Small intestine (tissue), 7 donors: ENCODE data around the gene LILRA5. TPM values are rescaled to one million over a fixed set of nuclear protein-coding genes. Genes with fewer than 3 reads are reported as not detected.
"Not testable (repeated sequence)": the region's sequence is repeated elsewhere in the genome, so short reads cannot be mapped to it uniquely, and the experiment has no call there.

Source experiments
- DNase-seq, 2 donors: peaks; one replicate each; pipeline versions ENCODE4 v3.0.0 to v3.0.0-alpha.2; 2013
- FAIRE-seq: peaks from 2 replicates; lab custom pipeline; 2012; peaks lifted over from hg19 to GRCh38; lab: Jason Lieb, UNC
- H3K27ac ChIP-seq, 3 donors: one replicate each; pipeline ENCODE4 v1.5.1; 2013; ENCODE audit warnings: low read length in 2 of 3, mild to moderate bottlenecking in 2 of 3, control low read depth in 1 of 3, inconsistent platforms in 1 of 3, low read depth in 1 of 3, moderate library complexity in 1 of 3
- H3K27me3 ChIP-seq, 3 donors: one replicate each; pipeline ENCODE4 v1.6.1; 2013; ENCODE audit warnings: low read length in 3 of 3, inconsistent platforms in 1 of 3; ENCODE audit not compliant: control insufficient read depth in 3 of 3, insufficient read depth in 3 of 3
- H3K36me3 ChIP-seq, 3 donors: one replicate each; pipeline ENCODE4 v1.6.1; 2013; ENCODE audit warnings: low read length in 3 of 3, inconsistent platforms in 1 of 3, low read depth in 1 of 3, mild to moderate bottlenecking in 1 of 3, moderate library complexity in 1 of 3; ENCODE audit not compliant: control insufficient read depth in 3 of 3, insufficient read depth in 2 of 3
- H3K4me1 ChIP-seq, 3 donors: one replicate each; pipeline ENCODE4 v1.6.1; 2013; ENCODE audit warnings: low read length in 2 of 3, inconsistent platforms in 1 of 3, low read depth in 1 of 3, mild to moderate bottlenecking in 1 of 3, moderate library complexity in 1 of 3; ENCODE audit not compliant: control insufficient read depth in 3 of 3, insufficient read depth in 2 of 3
- H3K4me3 ChIP-seq, 3 donors: one replicate each; pipeline ENCODE4 v1.5.1; 2013; ENCODE audit warnings: low read length in 3 of 3, control low read depth in 1 of 3, inconsistent platforms in 1 of 3, low read depth in 1 of 3, mild to moderate bottlenecking in 1 of 3, moderate library complexity in 1 of 3
- H3K9me3 ChIP-seq, 2 donors: one replicate each; pipeline ENCODE4 v1.6.1; 2013; ENCODE audit warnings: low read depth in 1 of 2, low read length in 1 of 2; ENCODE audit not compliant: control insufficient read depth in 2 of 2, insufficient read depth in 1 of 2
- WGBS, 3 donors: extraction: QIAGEN DNeasy Blood & Tissue Kit; methylation state at CpG; one replicate each; pipeline ENCODE4 v1.1.7; 2013; 5-methylcytosine and 5-hydroxymethylcytosine counted together
- polyA plus RNA-seq, 4 donors: library from polyadenylated mRNA; stranded (reverse) in 3 of 4; unstranded in 1 of 4; fragments of 200-250 nt in 3 of 4; fragments of 120-200 nt in 1 of 4; gene quantifications; one replicate each; pipeline versions ENCODE4 v1.2.1 to v1.2.3, GENCODE V29; 2013
- donor health status: healthy with polysubstance abuse.
- donor health status: control.
- donor health status: control.
- donor health status: Bipolar disorder and iron deficiency.
- donor health status: healthy.

LILRA5 gene
- polyA plus RNA-seq, 4 donors = 1.6 to 8.2 (median 2.2) TPM

DNA sequence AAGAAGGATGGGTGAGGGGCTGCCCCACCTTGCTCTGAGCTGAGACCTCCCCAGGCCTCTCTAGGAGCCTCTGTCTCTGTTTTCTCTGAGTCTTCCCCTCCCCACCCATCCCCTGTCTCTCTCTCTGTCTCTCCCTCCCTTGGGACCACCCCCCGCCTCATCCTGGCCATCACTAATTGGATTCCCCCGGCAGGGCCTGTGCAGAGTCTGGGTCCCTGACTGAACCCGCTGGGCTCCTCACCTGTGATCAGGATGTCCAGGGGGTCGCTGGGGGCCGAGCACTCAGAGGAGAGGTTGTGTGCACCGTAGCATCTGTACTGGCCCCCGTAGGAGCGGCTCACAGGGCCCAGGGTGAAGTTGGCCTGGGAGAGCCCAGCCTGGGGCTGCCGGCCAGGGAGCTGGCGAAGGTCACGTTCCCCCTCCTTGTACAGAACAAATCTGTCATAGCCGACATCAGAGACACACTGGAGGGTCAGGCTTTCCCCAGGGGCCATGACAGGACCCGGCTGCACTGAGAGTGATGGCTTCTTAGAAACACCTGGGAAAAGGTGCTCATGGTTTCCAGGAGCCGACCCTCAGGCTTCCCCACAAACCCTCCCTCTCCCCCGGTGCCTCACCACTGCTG, 34.3 kb downstream of the LILRA5 start:
- WGBS, 3 donors = 72 to 76% (median 72%) methylated on average over 14 to 15 of the region's 15 CpGs
- not testable (repeated sequence) for H3K4me1 ChIP-seq, H3K27ac ChIP-seq, H3K36me3 ChIP-seq, H3K9me3 ChIP-seq, H3K4me3 ChIP-seq, FAIRE-seq, DNase-seq, H3K27me3 ChIP-seq

DNA sequence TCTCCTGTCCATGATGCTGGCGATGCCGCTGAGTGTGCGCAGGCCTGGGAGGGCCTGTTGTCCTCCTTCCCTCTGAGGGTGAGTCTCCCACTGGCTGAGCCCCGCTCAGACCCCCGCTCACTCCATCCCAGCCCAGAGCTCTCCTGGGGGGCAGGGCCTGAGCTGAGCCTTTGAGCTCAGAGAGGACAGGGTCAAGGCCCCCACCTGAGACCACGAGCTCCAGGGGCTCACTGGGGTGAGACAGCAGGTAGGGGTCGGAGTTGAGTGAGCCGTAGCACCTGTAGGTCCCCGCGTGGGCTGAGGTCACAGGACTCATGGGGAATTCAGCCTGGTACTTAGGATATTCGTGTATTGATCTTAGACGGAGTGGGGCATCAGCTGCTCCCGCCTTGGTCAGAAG, 34.9 kb downstream of the LILRA5 start:
- H3K27ac ChIP-seq, H3K9me3 ChIP-seq, H3K36me3 ChIP-seq, FAIRE-seq, H3K4me3 ChIP-seq, DNase-seq, H3K27me3 ChIP-seq, H3K4me1 ChIP-seq: not testable (repeated sequence)
- 68 to 80% (median 78%) methylated on average over 13 of the region's 13 CpGs for WGBS, 3 donors

DNA sequence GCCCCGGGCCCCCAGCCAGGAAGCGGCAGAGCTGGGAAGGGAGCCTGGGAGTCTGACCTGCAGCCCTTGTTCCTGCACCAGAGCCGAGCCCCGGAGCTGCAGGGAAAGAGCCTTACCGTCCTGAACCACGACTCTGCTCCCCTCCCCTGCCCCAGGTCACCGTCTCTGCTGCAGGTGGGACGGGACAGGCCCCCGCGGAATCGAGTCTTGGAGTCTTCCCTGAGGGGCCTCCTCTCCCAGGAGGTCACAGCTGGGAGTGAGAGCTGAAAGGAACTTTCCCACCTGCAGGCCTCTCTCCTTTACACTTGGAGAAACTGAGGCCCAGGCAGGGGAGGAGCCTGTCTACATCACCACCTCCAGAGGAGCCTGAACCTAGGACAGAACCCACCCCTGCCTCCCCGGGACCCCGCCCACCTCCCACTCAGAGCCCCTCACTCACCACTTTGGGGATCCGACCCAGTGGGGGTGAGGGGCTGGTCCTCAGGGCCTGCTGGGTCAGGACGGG, 35.8 kb downstream of the LILRA5 start:
- FAIRE-seq, H3K27me3 ChIP-seq, H3K9me3 ChIP-seq, H3K4me3 ChIP-seq, H3K36me3 ChIP-seq, H3K4me1 ChIP-seq, H3K27ac ChIP-seq, DNase-seq: not testable (repeated sequence)
- 69 to 77% (median 75%) methylated on average over 11 to 14 of the region's 15 CpGs for WGBS, 3 donors

DNA sequence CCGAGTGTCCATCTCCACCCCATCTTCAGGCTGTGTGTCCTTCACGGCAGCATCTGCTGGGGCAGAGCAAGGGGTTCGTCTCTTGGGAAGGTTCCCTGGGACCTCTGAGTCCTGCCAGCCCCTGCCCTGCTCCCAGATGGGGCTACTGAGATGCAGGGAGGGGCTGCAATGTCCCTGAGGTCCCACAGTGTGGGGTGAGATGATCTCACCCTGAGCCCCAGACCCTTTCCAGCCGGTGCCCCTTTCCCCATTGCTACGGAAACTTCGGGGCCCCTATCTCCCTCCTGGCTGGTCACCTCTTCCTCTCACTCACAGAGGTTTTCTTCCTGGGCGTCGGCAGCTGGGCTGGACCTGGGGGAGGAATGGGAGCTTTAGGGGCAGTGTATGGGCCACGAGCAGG, 37.0 kb downstream of the LILRA5 start:
- Histone ChIP-seq H3K36me3 (no peaks in the 10 kb centered on the region), H3K4me1 (no peaks in the 10 kb centered on the region), H3K4me3 (no peak overlapping the region), H3K27ac (no peak overlapping the region), H3K9me3 (no peaks in the 10 kb centered on the region), H3K27me3 (peaks cover 0 to 2% (median 0%) of the 10 kb centered on the region in 3 donors)
- FAIRE-seq (no peak), DNase-seq (no peak)
- WGBS, 3 donors = 54 to 70% (median 54%) methylated on average over 7 to 9 of the region's 9 CpGs

DNA sequence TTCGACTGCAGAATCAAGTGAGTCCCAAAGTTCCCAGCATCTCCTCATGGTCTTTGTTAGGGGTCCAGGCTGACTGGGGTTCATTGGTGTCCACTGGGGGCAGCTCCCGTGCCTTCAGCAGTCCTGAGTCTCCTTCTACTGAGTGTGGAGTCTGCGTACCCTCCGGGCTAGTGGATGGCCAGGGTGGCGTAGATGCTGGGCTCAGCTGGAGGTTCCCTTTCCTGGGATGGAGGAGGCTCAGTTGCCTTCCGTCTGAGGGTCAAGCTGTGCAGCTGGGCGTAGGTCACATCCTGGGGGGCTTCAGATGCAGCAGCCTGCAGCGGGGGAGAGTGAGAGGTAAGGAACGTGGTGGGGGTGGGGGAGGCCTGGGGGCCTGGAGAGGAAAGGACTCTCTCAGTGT, 38.5 kb downstream of the LILRA5 start:
- not testable (repeated sequence) for DNase-seq, H3K27ac ChIP-seq, H3K36me3 ChIP-seq, H3K4me1 ChIP-seq, FAIRE-seq, H3K27me3 ChIP-seq, H3K4me3 ChIP-seq, H3K9me3 ChIP-seq
- 61 to 68% (median 63%) methylated on average over 8 to 9 of the region's 9 CpGs for WGBS, 3 donors

DNA sequence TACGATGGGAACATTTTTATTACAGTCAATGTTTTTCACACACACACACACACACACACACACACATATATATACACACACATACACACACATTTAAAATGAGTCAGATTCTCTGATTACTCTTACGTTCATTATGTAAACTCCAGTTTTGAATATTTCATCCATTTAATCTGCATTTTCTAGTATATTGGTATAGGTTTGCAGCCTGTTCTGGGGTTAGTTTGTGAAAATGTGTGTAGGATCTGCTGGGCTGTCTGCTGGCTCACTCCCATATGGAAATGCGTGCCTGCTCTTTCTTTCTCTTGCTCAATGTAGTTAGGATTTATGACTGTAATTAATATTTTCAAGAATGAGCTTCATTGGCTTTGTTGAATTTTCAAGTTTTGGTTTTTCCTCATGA, 39.1 kb downstream of the LILRA5 start:
- WGBS, 3 donors = 24 to 53% (median 41%) methylated on average over 3 of the region's 3 CpGs
- FAIRE-seq = no peak
- no peak overlapping the region for H3K4me3 ChIP-seq
- no peak for DNase-seq
- no peaks in the 10 kb centered on the region for H3K27me3 ChIP-seq
- no peaks in the 10 kb centered on the region for H3K9me3 ChIP-seq
- H3K4me1 ChIP-seq = no peaks in the 10 kb centered on the region
- no peak overlapping the region for H3K27ac ChIP-seq
- no peaks in the 10 kb centered on the region for H3K36me3 ChIP-seq

DNA sequence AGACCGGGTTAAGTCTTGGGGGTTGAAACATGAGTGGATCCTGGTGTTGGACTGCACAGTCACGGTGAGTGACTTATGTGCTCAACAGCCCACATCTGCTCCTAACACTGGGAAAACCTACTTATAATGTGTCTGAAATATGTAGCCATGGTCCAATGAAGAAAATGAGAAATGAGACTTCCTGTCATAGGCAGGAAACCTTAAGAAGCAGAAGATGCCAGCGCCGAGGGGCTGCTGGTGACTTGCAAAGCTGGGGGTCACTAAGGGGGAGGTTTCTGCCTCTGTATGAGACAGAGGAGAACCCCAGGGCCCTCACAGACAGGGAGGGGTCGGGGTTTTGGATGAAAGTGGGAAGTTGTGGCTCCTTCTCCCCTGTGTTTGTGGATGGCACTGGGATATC, 40.8 kb downstream of the LILRA5 start:
- not testable (repeated sequence) for H3K27ac ChIP-seq, FAIRE-seq, H3K4me3 ChIP-seq, H3K9me3 ChIP-seq, H3K4me1 ChIP-seq, H3K36me3 ChIP-seq, DNase-seq, H3K27me3 ChIP-seq
- 53 to 64% (median 55%) methylated on average over 5 of the region's 5 CpGs for WGBS, 3 donors

DNA sequence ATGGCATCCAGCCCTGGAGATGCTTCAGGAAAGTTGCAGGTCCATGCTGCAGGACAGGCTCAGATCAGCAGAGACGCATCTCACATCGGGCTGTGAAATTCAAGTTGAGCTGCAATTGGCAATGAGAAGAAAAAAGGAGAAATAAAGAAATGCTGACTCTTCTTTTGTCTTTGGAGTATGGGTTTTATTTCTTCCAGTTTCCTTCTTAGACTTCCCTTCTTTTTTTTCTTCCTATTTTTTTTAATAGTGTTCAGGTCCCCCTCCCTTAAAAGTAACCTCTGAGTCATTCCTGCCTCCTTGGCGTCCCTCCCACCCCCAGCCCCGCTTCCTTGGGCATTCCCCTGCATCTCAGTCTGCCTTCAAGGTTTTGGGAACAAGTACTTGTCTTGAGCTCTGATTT, 41.4 kb downstream of the LILRA5 start:
- DNase-seq, H3K27ac ChIP-seq, H3K4me3 ChIP-seq, H3K36me3 ChIP-seq, H3K4me1 ChIP-seq, FAIRE-seq, H3K9me3 ChIP-seq, H3K27me3 ChIP-seq: not testable (repeated sequence)
- WGBS, 3 donors = 31 to 64% (median 63%) methylated on average over 2 to 4 of the region's 4 CpGs

DNA sequence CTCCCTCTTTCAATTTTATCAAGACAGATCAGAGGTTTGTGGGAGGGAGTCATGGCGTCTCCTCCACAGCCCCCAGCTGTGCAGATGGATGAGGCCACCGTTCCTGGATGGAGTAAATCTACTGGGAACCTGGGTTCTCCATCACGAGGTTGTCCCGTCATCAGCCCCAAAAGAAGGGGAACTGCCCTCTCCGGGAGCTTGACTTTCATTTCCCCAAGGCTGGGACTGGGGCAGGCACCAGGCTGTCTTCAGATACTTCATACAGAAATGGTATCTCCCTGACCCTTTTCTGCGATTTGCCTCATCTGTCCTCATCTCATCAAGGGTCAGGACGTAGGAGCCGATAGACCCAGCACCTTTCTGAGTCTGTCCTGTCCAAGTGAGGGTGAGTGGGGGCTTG, 41.9 kb downstream of the LILRA5 start:
- DNase-seq (no peak), FAIRE-seq (no peak)
- H3K9me3 ChIP-seq = no peaks in the 10 kb centered on the region
- WGBS, 3 donors = 71 to 82% (median 72%) methylated on average over 8 of the region's 8 CpGs
- H3K27me3 ChIP-seq = no peaks in the 10 kb centered on the region
- H3K4me3 ChIP-seq = no peak overlapping the region
- H3K4me1 ChIP-seq = no peaks in the 10 kb centered on the region
- H3K27ac ChIP-seq = no peak overlapping the region
- H3K36me3 ChIP-seq = no peaks in the 10 kb centered on the region
